Uterus (tissue), 2 donors: ENCODE results near the gene NR1H3.

Source experiments
- POLR2A ChIP-seq, 2 donors: fragments of 450-650 bp; IDR thresholded peaks; one replicate each; pipeline ENCODE4 v1.6.1; 2016; ENCODE audit warnings: antibody characterized with exemption in 2 of 2, mild to moderate bottlenecking in 1 of 2, moderate library complexity in 1 of 2
- TF ChIP-seq, protein P1 (sequence below), 4 experiments: fragments of 200-600 bp in 2 of 4; fragments of 450-650 bp in 2 of 4; sonication (generic) in 2 of 4; IDR thresholded peaks; one replicate each; pipeline ENCODE4 v1.5.1; 2016 to 2019; ENCODE audit warnings: antibody characterized with exemption in 4 of 4, mild to moderate bottlenecking in 2 of 4, moderate library complexity in 1 of 4

DNA sequence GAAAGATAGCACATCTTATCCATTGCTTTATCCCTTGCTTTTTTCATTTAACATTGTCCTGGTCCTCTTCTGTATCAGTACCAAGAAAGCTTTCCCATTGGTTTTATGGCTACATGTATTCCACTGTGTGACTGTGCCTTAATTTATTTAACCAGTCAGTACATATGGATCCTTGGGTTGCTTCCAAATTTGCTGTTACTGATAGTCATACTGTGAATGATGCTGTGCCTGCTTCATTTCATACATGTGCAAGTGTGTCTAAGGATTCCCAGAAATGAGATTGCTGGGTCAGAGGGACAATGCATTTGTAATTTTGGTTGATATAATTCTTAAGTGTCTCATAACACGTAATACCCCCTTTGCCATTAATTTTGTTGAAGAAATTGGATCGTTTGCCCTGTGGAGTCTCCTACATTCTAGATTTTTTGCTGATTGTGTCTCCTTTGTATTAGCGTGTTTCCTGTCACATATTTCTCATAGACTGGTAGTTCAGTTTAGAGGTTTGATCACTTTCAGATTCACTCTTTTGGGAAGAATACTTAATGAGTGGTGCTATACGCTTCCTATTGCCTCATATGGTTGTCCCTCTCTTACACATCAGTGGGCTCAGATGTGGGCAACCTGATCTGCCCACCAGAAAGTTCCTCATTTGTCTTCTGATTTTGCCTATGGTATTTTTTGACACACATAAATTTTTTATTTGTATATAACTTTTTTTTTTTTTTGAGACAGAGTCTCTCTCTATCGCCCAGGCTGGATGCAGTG is 59.5 kb downstream of the NR1H3 start:
- TF ChIP-seq, protein P1, sequence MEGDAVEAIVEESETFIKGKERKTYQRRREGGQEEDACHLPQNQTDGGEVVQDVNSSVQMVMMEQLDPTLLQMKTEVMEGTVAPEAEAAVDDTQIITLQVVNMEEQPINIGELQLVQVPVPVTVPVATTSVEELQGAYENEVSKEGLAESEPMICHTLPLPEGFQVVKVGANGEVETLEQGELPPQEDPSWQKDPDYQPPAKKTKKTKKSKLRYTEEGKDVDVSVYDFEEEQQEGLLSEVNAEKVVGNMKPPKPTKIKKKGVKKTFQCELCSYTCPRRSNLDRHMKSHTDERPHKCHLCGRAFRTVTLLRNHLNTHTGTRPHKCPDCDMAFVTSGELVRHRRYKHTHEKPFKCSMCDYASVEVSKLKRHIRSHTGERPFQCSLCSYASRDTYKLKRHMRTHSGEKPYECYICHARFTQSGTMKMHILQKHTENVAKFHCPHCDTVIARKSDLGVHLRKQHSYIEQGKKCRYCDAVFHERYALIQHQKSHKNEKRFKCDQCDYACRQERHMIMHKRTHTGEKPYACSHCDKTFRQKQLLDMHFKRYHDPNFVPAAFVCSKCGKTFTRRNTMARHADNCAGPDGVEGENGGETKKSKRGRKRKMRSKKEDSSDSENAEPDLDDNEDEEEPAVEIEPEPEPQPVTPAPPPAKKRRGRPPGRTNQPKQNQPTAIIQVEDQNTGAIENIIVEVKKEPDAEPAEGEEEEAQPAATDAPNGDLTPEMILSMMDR (IDR thresholded peaks at IDR 0.05) = no peak
- no peak for TF ChIP-seq POLR2A (IDR thresholded peaks at IDR 0.05)
